H1 (cell line): Measurements from ENCODE around the gene ACAD10. TPM values are rescaled to one million over a fixed set of nuclear protein-coding genes. Genes with fewer than 3 reads are reported as not detected.
A peak's percentile ranks its signal among the peaks of the same experiment; 100 is the strongest.

Experiments used
- BRCA1 ChIP-seq: IDR thresholded peaks from 2 replicates; pipeline ENCODE4 v1.6.1; 2012; ENCODE audit warnings: low read depth, low read length, improper control_type of control experiment
- CEBPB ChIP-seq: IDR thresholded peaks from 2 replicates; pipeline ENCODE4 v1.6.1; 2012; ENCODE audit warnings: low read depth, low read length
- CREB1 ChIP-seq: IDR thresholded peaks from 2 replicates; pipeline ENCODE4 v1.6.1; 2012; ENCODE audit warnings: inconsistent platforms
- EP300 ChIP-seq, 2 experiments: IDR thresholded peaks; 1 replicate in 1 of 2; 2 replicates in 1 of 2; pipeline ENCODE4 v1.6.1; 2011 to 2012; ENCODE audit warnings: low read depth in 2 of 2, low read length in 2 of 2, mild to moderate bottlenecking in 2 of 2, borderline replicate concordance in 1 of 2, inconsistent platforms in 1 of 2, moderate library complexity in 1 of 2
- EZH2 ChIP-seq: fragments of 200-600 bp; sonication (generic); IDR thresholded peaks from 2 replicates; pipeline ENCODE4 v1.7.1; 2012; ENCODE audit warnings: low read depth, mild to moderate bottlenecking, moderate library complexity, low read length, inconsistent platforms; ENCODE audit not compliant: severe bottlenecking
- GABPA ChIP-seq: IDR thresholded peaks from 2 replicates; pipeline ENCODE4 v1.6.1; 2011; ENCODE audit warnings: mild to moderate bottlenecking, low read length, moderate library complexity, borderline replicate concordance; ENCODE audit not compliant: insufficient read depth
- HDAC6 ChIP-seq: IDR thresholded peaks from one replicate; pipeline ENCODE4 v1.7.1; 2012; ENCODE audit warnings: low read depth, mild to moderate bottlenecking, inconsistent platforms, low read length, moderate library complexity
- KDM1A ChIP-seq: fragments of 200-600, 300-600 bp; sonication (generic); IDR thresholded peaks from 2 replicates; pipeline ENCODE4 v1.7.1; 2016; ENCODE audit warnings: mild to moderate bottlenecking, low read length, borderline replicate concordance
- KDM4A ChIP-seq: IDR thresholded peaks from one replicate; pipeline ENCODE4 v1.7.1; 2012; ENCODE audit warnings: low read depth, mild to moderate bottlenecking, moderate library complexity, low read length, inconsistent platforms; ENCODE audit not compliant: severe bottlenecking
- MAX ChIP-seq: IDR thresholded peaks from 2 replicates; pipeline ENCODE4 v1.6.1; 2012; ENCODE audit warnings: inconsistent platforms
- PHF8 ChIP-seq: fragments of 200-600 bp; sonication (generic); conservative IDR thresholded peaks from 2 replicates; pipeline ENCODE4 v1.7.1; 2012; ENCODE audit warnings: low read depth, mild to moderate bottlenecking, inconsistent platforms, low read length, moderate library complexity
- POLR2AphosphoS5 ChIP-seq: IDR thresholded peaks from 2 replicates; pipeline ENCODE4 v1.6.1; 2011; ENCODE audit warnings: low read depth, low read length
- RFX5 ChIP-seq: IDR thresholded peaks from 2 replicates; pipeline ENCODE4 v1.6.1; 2011; ENCODE audit warnings: low read depth, low read length, improper control_type of control experiment, borderline replicate concordance
- RNF2 ChIP-seq: fragments of 200-900, 300-1000 bp; sonication (generic); IDR thresholded peaks from 2 replicates; pipeline ENCODE4 v1.7.1; 2016; ENCODE audit warnings: borderline replicate concordance, low read depth, mild to moderate bottlenecking, antibody characterized with exemption, low read length; ENCODE audit not compliant: poor library complexity, severe bottlenecking; ENCODE audit errors: missing control alignments
- SAP30 ChIP-seq: fragments of 300-600 bp; sonication (generic); IDR thresholded peaks from 2 replicates; pipeline ENCODE4 v1.7.1; 2012; ENCODE audit warnings: low read length, moderate library complexity, mild to moderate bottlenecking, inconsistent platforms; ENCODE audit not compliant: insufficient read depth, insufficient replicate concordance
- SIN3A ChIP-seq, 2 experiments: IDR thresholded peaks in 1 of 2; conservative IDR thresholded peaks in 1 of 2; 2 replicates each; pipeline ENCODE4 v1.6.1; 2011 to 2012; ENCODE audit warnings: low read length in 2 of 2, improper control_type of control experiment in 1 of 2, low read depth in 1 of 2, mild to moderate bottlenecking in 1 of 2
- TAF7 ChIP-seq: optimal IDR thresholded peaks from 2 replicates; pipeline ENCODE3; 2011; ENCODE audit warnings: low read depth, mild to moderate bottlenecking, inconsistent platforms, low read length, moderate library complexity, borderline replicate concordance
- TEAD4 ChIP-seq: IDR thresholded peaks from 2 replicates; pipeline ENCODE4 v1.6.1; 2012; ENCODE audit warnings: low read depth, low read length, inconsistent platforms, mixed read lengths
- polyA plus RNA-seq, 7 experiments: library from polyadenylated mRNA; depleted of rRNA in 3 of 7; stranded (reverse) in 5 of 7; unstranded in 2 of 7; fragments of >200 nt in 5 of 7; fragments of 200-250 nt in 2 of 7; gene quantifications; 1 replicate in 5 of 7; 2 replicates in 1 of 7; 4 replicates in 1 of 7; pipeline versions ENCODE4 v1.2.1 to v1.2.3, GENCODE V29; 2011 to 2013; ENCODE audit warnings: missing spikeins in 2 of 7, mixed read lengths in 2 of 7
- total RNA-seq: library from RNA; stranded (reverse); fragmentation: NEBNext Ultra II Directional; extraction: Animal tissue kit (Norgen Biotek cat#: 25700); gene quantifications from 2 replicates; pipeline ENCODE4 v1.2.1, GENCODE V29; 2021
- TF ChIP-seq, protein P1 (sequence below): IDR thresholded peaks from 2 replicates; pipeline ENCODE4 v1.6.1; 2012; ENCODE audit warnings: low read length, inconsistent platforms
- TF ChIP-seq, protein P2 (sequence below): IDR thresholded peaks from 2 replicates; pipeline ENCODE4 v1.6.1; 2012; ENCODE audit warnings: inconsistent platforms

ACAD10 gene
- total and polyA plus RNA-seq, 2 of the 8 experiments (the other 6 are each of a cell fraction or from before 2014, with no cell fraction given): 17.3 to 23.3 TPM

- peak; percentile 62 for TF ChIP-seq TAF7
- TF ChIP-seq, protein P1, sequence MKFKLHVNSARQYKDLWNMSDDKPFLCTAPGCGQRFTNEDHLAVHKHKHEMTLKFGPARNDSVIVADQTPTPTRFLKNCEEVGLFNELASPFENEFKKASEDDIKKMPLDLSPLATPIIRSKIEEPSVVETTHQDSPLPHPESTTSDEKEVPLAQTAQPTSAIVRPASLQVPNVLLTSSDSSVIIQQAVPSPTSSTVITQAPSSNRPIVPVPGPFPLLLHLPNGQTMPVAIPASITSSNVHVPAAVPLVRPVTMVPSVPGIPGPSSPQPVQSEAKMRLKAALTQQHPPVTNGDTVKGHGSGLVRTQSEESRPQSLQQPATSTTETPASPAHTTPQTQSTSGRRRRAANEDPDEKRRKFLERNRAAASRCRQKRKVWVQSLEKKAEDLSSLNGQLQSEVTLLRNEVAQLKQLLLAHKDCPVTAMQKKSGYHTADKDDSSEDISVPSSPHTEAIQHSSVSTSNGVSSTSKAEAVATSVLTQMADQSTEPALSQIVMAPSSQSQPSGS: no peak
- TF ChIP-seq GABPA: peak; percentile 27; the same call in 1 of the 2 replicates
- TF ChIP-seq CREB1: no peak
- TF ChIP-seq RFX5: no peak
- peak in 1 of 2 experiments; percentile 84; a peak in 1 of 3 replicates for TF ChIP-seq EP300 (IDR thresholded peaks at IDR 0.05; ENCODE audit: borderline replicate concordance in 1 of 2, low read depth in 2 of 2, low read length in 2 of 2)
- TF ChIP-seq BRCA1: no peak
- TF ChIP-seq RNF2: no peak
- TF ChIP-seq HDAC6: no peak
- no peak for TF ChIP-seq EZH2
- peak; percentile 71 for TF ChIP-seq MAX
- peak; percentile 39; the same call in 1 of the 2 replicates for TF ChIP-seq TEAD4
- TF ChIP-seq SAP30: no peak
- no peak for TF ChIP-seq KDM1A
- TF ChIP-seq SIN3A (conservative IDR thresholded peaks at IDR 0.05 in 1 of 2, IDR thresholded peaks at IDR 0.05 in 1 of 2; ENCODE audit: low read depth in 1 of 2, low read length in 2 of 2): peak; percentile 16 to 45; a peak in 1 of 4 replicates
- TF ChIP-seq, protein P2, sequence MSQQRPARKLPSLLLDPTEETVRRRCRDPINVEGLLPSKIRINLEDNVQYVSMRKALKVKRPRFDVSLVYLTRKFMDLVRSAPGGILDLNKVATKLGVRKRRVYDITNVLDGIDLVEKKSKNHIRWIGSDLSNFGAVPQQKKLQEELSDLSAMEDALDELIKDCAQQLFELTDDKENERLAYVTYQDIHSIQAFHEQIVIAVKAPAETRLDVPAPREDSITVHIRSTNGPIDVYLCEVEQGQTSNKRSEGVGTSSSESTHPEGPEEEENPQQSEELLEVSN: peak; percentile 35
- TF ChIP-seq PHF8: peak; percentile 78
- peak; percentile 95 for TF ChIP-seq KDM4A
- TF ChIP-seq CEBPB: peak; percentile 51; the same call in 1 of the 2 replicates
- peak; percentile 65 for TF ChIP-seq POLR2AphosphoS5
Measured at GRCh38 chr12:111766608-111767361, 80.9 kb downstream of the ACAD10 start, which contains the start of gene ALDH2 (continued).
